ENCODE results near the gene MTARC2. TPM values are rescaled to one million over a fixed set of nuclear protein-coding genes. Genes with fewer than 3 reads are reported as not detected.

The MTARC2 gene
- total and polyA plus RNA-seq, 2 of the 13 experiments (the other 11 are each of a cell fraction or from before 2014, with no cell fraction given) = 8.5 to 10.1 TPM

GRCh38 chr1:220786057-220786336 lies 37.9 kb downstream of the MTARC2 start:
- ChIA-PET CTCF (ENCODE audit: low intra/inter-chr PET ratio, low total read pairs) (interaction anchor here (0.8 kb wide), 1 partner anchor 9 kb away, joined by 3 read pairs; no protein-coding TSS in a partner anchor), POLR2A (interaction anchor here (0.8 to 3.7 kb wide), 7 partner anchors 15 to 95 kb away, joined by 3 to 19 read pairs (median 14); partner anchors contain the start of gene MTARC2)
- FAIRE-seq (peak; percentile 42), ATAC-seq (peak; percentile 74), DNase-seq (ENCODE audit: low spot score) (no peak)
- in situ Hi-C loops (cut with HindIII; ENCODE audit: extremely low pct_ligation_motif_present, low pct_unique_long_range_greater_than_20kb) = loop anchor here (10.0 to 25.0 kb wide), 2 partner anchors 249 to 511 kb away; partner anchors contain the start of genes MARK1 and RAB3GAP2
- Histone ChIP-seq H4K20me1 (ENCODE audit: insufficient read depth, low read length) (no peaks in the 10 kb centered on the region; the same call in 1 of the 2 replicates), H3K4me1 (ENCODE audit: insufficient read depth, low read length) (peaks cover 40% of the 10 kb centered on the region), H3K9me3 (ENCODE audit: low read length) (no peaks in the 10 kb centered on the region), H3K36me3 (replicated peaks in 1 of 2; ENCODE audit: control insufficient read depth in 1 of 2, insufficient read depth in 2 of 2, low read length in 2 of 2) (0 out of 5 replicates have a peak, but pooled peaks cover 0 to 3% of the 10 kb centered on the region in 2 experiments), H3K27me3 (ENCODE audit: control insufficient read depth in 1 of 2, insufficient read depth in 2 of 2, low read length in 2 of 2) (no peaks in the 10 kb centered on the region), H2AFZ (ENCODE audit: low read length) (no peak overlapping the region), H3K4me3 (replicated peaks in 1 of 3; ENCODE audit: insufficient read depth in 1 of 3, low read depth in 2 of 3, low read length in 3 of 3) (peak overlapping the region; percentile 60 to 79 (median 64); a peak in 5 of 6 replicates), H3K79me2 (ENCODE audit: insufficient read depth, low read length) (peaks cover 23% of the 10 kb centered on the region), H3K4me2 (ENCODE audit: low read depth, low read length) (peak overlapping the region; percentile 88), H3K9ac (ENCODE audit: insufficient read depth, low read depth, low read length) (peak overlapping the region; percentile 76), H3K27ac (ENCODE audit: extremely low read length, insufficient read depth, low read length) (peak overlapping the region; percentile 96)
- intact Hi-C loops (cut with micrococcal nuclease; ENCODE audit: unreplicated experiment) = loop anchor here (1.0 to 5.0 kb wide), 3 partner anchors 17 to 1831 kb away; partner anchors contain the start of gene MIA3
- TF ChIP-seq ZNF124 (CRISPR knock-in tag; IDR thresholded peaks at IDR 0.05) (no peak), ZKSCAN5 (CRISPR knock-in tag; IDR thresholded peaks at IDR 0.05) (0 out of 2 replicates have a peak, but pooled peaks have one; percentile 38), SALL2 (CRISPR knock-in tag; IDR thresholded peaks at IDR 0.05) (peak; percentile 7; the same call in 1 of the 2 replicates), PHF8 (CRISPR knock-in tag; IDR thresholded peaks at IDR 0.05) (no peak), GABPA (IDR thresholded peaks at IDR 0.05; ENCODE audit: low read depth, low read length) (no peak), GABPA (CRISPR knock-in tag; IDR thresholded peaks at IDR 0.05; ENCODE audit: low read depth) (0 out of 2 replicates have a peak, but pooled peaks have one; percentile 34), ZNF761 (CRISPR knock-in tag; conservative IDR thresholded peaks at IDR 0.05) (0 out of 2 replicates have a peak, but pooled peaks have one; percentile 5), ZNF75D (CRISPR knock-in tag; IDR thresholded peaks at IDR 0.05; ENCODE audit: borderline replicate concordance) (no peak), ZNF672 (CRISPR knock-in tag; IDR thresholded peaks at IDR 0.05) (peak; percentile 46; the same call in 1 of the 2 replicates), ZNF282 (IDR thresholded peaks at IDR 0.05; ENCODE audit: partially characterized antibody) (no peak), RFX3 (CRISPR knock-in tag; IDR thresholded peaks at IDR 0.05) (no peak), GZF1 (CRISPR knock-in tag; IDR thresholded peaks at IDR 0.05) (0 out of 2 replicates have a peak, but pooled peaks have one; percentile 9), RELA (CRISPR knock-in tag; IDR thresholded peaks at IDR 0.05) (no peak), SMAD1 (CRISPR knock-in tag; IDR thresholded peaks at IDR 0.05; ENCODE audit: borderline replicate concordance, low read depth) (no peak), E2F2 (CRISPR knock-in tag; IDR thresholded peaks at IDR 0.05; ENCODE audit: borderline replicate concordance) (no peak), ZBTB2 (CRISPR knock-in tag; IDR thresholded peaks at IDR 0.05; ENCODE audit: low read depth) (peak; percentile 32; the same call in 1 of the 2 replicates), BATF2 (CRISPR knock-in tag; IDR thresholded peaks at IDR 0.05) (0 out of 2 replicates have a peak, but pooled peaks have one; percentile 41), ZNF83 (CRISPR knock-in tag; IDR thresholded peaks at IDR 0.05; ENCODE audit: borderline replicate concordance) (no peak)
- 14% methylated on average over 12 of the region's 13 CpGs for WGBS (ENCODE audit: low lambda C conversion rate)
- no TSS peak for BruUV-seq (replicated peaks)

Measured in HepG2 (cell line).